Activated T-cell treated with anti-CD3 and anti-CD28 coated beads for 48 hours (primary cell): ENCODE data around the gene C1QTNF8.

Source experiments
- DNase-seq: peaks from one replicate; pipeline ENCODE4 v3.0.0-alpha.2; 2020; ENCODE audit warnings: low read depth

Gene C1QTNF8, protein sequence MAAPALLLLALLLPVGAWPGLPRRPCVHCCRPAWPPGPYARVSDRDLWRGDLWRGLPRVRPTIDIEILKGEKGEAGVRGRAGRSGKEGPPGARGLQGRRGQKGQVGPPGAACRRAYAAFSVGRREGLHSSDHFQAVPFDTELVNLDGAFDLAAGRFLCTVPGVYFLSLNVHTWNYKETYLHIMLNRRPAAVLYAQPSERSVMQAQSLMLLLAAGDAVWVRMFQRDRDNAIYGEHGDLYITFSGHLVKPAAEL

DNA sequence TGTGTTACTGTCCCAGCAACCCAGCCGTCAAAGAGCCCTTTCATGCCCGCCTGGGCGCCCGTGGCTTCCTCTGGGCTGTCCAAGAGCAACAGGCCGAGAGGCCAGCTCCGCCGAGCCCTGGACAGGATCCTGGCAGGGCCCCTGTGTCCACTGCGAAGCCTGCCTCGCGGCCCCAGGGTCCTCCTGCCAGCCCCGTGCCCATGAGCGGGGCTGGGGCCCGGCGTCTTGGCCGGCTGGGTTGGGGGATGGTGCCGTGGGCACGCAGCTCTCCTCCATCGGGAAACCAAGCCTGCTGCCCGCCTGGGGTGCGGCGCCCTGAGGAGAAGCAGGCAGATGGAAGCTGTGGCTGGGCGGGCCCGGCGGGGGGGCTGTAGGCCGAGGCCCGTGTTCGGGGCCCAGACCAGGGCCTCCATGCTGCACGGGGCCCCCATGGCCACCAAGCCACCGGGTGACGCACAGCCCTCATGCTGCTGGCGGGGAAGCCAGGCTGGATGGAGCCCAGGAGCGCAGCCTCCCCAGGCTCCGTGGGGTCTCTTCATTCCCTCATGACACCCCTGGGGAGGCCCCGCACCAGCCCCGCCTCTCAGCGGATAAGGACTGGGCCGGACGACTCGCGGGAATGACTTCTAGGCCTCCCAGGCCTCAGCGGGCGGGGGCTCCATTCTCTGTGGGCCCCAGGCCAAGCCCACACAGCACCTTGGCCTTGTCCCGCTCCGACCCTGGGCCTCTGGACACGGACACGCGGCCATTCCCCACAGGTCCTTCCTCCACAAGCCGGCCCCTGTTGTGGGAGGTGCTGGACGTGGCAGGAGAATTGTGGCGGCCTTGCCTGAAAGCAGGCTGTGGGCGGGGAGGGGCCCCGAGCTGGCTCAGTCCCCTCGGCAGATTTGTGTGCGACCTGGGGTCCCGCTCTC, at the start of gene C1QTNF8:
Gene C1QTNF8, minus strand, starts transcription at position 76 of the 914 bp plus-strand sequence. CDS start 1,322 bp downstream, outside the sequence.
- no peak for DNase-seq

- DNase-seq: no peak
Observed at GRCh38 chr16:1145383-1146100, 49.5 kb upstream of the C1QTNF8 start.

DNA sequence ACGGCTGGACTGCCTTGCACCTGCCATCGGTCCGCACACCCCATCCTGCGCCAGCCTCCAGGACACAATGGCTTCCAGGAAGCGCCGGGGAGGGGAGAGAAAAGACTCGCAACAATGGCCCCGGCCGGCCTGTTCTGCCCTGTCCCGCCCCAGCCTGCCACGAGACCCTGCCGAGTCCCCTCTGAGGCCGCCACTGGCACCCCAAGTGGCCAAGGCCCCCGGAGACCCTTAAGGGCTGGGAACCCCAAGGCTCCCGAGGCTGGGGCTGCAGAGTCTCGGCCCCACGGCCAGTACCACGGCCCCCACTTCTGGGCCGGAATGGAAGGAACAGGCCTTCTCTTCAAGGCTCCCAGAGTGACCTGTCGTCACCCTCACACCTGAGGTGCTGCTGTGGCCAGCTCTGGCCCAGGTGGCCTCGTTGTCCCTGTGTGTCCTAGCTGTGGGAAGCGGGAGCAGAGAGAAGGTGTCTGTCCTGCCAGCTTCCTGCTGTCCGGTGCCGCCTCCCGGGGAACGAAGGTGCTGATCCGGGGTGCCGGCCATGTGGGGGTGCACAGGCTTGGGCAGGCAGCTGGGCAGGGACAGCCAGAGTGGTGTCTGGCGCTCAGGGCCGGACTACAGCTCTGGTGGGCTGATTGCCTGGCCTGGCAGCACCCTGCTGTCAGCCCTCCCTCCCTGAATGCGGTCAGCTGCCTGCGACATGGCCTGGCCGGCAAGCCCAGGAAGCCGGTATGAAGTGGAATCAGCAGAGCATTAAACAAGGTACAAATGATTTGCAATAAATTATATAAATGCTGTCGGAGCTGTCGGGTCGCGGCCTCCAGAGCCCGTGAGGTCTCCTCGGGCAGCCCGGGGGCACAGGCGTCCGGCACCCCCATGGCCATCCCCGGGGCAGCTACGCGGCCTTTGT, 48.7 kb upstream of the C1QTNF8 start:
- no peak for DNase-seq

DNA sequence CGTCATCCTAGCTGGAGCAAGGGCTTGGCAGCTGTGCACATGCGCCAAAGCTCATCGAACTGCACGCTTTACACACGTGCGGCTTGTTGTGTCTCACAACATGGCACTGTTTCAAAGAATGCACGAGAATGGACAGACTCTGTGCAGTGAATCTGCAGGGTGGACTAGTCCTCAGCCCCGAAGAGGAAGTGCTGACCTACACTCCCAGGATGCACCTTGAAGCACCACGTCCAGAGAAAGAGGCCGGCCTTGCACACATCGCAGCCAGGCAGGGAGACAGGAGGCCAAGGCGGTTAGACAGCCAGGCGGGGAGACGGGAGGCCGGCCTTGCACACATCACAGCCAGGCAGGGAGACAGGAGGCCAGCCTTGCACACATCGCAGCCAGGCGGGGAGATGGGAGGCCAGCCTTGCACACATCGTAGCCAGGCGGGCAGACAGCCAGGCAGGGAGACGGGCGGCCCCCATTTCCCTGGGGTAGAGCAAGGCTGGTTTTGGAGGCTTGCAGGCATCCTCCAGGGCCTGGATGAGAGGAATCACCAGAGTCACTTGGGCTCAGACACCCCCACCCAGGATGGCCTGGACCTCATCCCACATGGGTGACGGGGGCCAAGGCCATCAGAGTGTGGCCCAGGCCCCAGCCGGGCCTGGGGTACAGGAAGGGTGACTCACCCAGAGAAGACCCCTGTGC, 47.9 kb upstream of the C1QTNF8 start:
- no peak for DNase-seq

- DNase-seq: no peak
Observed at GRCh38 chr16:1142911-1143310, 46.9 kb upstream of the C1QTNF8 start.

- no peak for DNase-seq
Observed at GRCh38 chr16:1141716-1142115, 45.7 kb upstream of the C1QTNF8 start.

DNA sequence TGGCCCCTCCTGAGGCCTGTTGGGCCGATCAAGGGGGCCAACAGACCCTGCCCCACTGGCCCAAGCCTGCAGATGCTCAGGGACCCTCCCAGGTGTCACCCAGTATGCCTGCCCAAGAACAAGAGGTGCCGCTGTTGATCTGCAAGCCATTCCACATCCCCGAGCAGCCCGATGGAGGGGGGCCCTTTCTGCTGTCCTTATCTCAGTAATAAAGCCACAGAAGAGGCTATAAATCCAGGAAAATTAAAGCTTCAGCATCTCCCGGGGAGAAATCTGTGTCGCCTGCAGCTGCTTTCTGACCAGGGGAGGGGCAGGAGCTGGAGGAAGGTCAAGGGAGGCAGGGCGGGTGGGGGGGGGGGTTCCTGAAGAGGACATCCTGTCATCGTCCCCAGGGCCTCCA, 45.1 kb upstream of the C1QTNF8 start:
- no peak for DNase-seq

- no peak for DNase-seq
Observed at GRCh38 chr16:1140582-1141162, 44.6 kb upstream of the C1QTNF8 start.

GRCh38 chr16:1137604-1138003, 41.6 kb upstream of the C1QTNF8 start:
- no peak for DNase-seq

DNA sequence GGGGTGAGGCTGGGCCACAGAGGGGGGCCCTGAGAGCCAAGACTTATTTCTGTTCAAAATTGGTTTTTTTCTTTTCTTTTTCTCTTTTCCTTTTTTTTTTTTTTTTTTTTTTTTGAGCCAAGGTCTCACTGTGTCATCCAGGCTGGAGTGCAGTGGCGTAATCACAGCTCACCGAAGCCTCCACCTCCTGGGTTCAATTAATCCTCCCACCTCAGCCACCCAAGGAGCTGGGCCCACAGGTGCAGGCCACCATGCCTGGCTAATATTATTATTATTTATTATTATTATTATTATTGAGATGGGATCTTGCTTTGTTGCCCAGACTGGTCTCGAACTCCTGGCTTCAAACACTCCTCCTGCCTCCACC, 39.4 kb upstream of the C1QTNF8 start:
- DNase-seq: no peak

DNA sequence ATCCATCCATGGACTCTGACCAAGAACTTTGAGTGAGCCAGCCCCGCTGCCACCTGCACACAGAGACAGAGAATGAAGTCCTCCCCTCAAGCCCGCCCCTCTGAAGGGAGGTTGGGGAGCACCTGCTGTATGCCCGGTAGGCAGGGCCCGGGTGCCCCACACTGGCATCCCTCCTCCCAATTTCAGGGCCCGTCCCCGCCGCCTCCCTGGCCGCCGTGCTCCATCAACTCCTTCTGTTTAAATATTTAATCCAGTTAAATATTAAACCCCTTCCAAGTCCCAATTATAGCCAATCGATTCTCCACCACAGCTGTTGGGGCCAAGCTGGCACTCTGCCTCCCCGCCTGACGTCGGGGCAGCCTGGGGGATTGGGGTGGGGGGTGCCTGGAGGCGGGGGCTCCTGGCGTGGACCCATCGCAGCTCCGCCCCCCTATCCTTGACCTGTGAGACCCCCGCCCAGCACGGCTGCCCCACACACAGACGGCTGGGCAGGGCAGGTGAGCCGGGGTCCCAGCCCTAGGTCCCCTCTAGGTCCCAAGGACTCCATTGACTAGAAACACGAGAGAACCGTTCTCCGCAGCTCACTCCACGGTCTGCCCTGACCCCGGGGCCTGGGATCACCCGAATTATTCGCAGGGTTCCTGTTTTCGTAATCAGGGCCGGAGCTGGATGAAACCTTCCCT, 38.9 kb upstream of the C1QTNF8 start:
- DNase-seq: no peak

- DNase-seq: no peak
Observed at GRCh38 chr16:1133810-1134520, 37.9 kb upstream of the C1QTNF8 start.

- DNase-seq: no peak
Observed at GRCh38 chr16:1133271-1133670, 37.2 kb upstream of the C1QTNF8 start.

- no peak for DNase-seq
Observed at GRCh38 chr16:1132431-1132830, 36.4 kb upstream of the C1QTNF8 start.

GRCh38 chr16:1131378-1131994, 35.4 kb upstream of the C1QTNF8 start:
- no peak for DNase-seq

DNA sequence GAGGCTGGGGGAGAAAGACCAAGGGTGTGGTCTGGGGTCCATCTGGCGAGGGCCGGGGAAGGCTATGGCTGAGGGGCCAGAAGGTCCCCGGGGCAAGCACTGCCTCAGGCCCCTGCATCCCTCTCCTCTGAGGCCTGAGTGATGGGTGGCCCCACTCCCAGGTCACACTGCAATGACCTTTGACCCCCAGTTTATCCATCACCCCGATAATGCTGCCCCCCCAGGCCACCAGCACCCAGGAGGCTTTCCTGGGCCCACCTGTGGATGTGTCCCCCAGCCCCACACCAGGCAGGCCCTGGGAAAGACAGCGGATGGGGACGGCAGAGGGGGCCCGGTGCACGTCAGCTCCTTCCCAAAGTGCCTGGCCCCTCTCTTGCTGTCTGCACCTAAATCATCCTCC, 34.3 kb upstream of the C1QTNF8 start:
- DNase-seq: no peak

DNA sequence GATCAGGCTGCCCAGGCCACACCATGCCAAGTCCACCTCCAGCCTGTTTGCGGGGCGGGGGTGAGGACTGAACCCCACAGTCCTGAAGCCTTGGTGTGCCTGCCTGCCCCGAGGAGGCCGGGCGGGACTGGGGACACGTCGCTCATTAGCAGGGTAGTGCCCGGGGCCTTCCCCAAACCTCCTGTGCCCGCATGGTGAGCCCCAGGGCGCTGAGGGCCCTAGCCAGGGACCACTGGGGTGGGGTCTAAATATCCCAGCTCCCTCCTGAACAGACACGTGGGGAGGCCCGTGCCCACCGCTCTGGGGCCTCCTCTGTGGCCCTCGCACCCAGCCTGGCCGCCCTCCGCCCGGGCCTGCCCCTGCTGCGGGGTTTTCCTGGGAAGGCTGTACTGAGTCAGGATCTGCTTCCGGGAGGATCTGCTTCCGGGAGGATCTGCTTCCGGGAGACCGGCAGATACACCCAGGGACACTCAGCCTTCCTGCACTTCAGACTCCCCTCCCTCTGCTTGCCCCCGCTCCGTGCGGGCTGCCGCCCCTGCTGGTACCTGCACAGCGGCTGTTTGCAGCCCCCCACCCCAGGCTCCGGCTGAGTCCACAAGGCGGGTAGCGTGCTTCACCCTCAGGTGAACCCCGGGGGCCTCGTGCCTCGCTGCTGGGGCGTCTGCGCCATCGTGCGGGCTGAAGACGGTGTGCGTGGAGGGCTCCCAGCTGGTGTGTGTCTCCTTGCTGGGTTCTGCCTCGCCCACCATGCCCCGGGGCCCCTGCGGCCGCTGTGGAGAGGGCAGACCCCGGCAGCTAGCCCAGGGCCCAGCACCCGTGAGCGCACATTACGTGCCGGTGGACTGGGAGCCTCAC, 33.3 kb upstream of the C1QTNF8 start:
- no peak for DNase-seq
